GM23338 (cell line): ENCODE measurements around the gene USP8. TPM values are rescaled to one million over a fixed set of nuclear protein-coding genes. Genes with fewer than 3 reads are reported as not detected.
A peak's percentile ranks its signal among the peaks of the same experiment; 100 is the strongest.

Source experiments
- ATAC-seq: fragments of 200-7000 bp; cut with Tn5 transposase; 3 replicates; pipeline ENCODE4 v1.9.1; 2020
- DNase-seq: peaks from one replicate; pipeline ENCODE4 v3.0.0-alpha.2; 2015; ENCODE audit warnings: low spot score
- H2AFZ ChIP-seq: fragments of 200-600 bp; sonication (generic); 2 replicates; pipeline ENCODE4 v1.8.0; 2016; ENCODE audit warnings: antibody characterized with exemption, mild to moderate bottlenecking, moderate library complexity
- H3F3A ChIP-seq: fragments of 200-600 bp; sonication (generic); replicated peaks from 2 replicates; pipeline ENCODE4 v1.8.0; 2017; ENCODE audit warnings: antibody characterized with exemption, mixed run types, low read depth
- H3K27ac ChIP-seq: fragments of 200-600 bp; sonication (generic); 2 replicates; pipeline ENCODE4 v1.6.1; 2016; ENCODE audit warnings: low read depth
- H3K27me3 ChIP-seq: fragments of 200-600 bp; sonication (generic); 2 replicates; pipeline ENCODE4 v1.8.0; 2016; ENCODE audit warnings: mild to moderate bottlenecking, mixed run types, moderate library complexity; ENCODE audit not compliant: insufficient read depth
- H3K36me3 ChIP-seq: fragments of 200-600 bp; sonication (generic); 2 replicates; pipeline ENCODE4 v1.8.0; 2016; ENCODE audit warnings: mild to moderate bottlenecking; ENCODE audit not compliant: insufficient read depth
- H3K4me1 ChIP-seq: fragments of 200-600 bp; sonication (generic); 2 replicates; pipeline ENCODE4 v1.8.0; 2016; ENCODE audit warnings: mild to moderate bottlenecking, moderate library complexity; ENCODE audit not compliant: insufficient read depth
- H3K4me2 ChIP-seq: fragments of 200-600 bp; sonication (generic); 2 replicates; pipeline ENCODE4 v1.7.1; 2017; ENCODE audit warnings: mixed run types
- H3K4me3 ChIP-seq: fragments of 200-600 bp; sonication (generic); 2 replicates; pipeline ENCODE4 v1.6.1; 2016; ENCODE audit warnings: mixed run types
- H3K79me2 ChIP-seq: fragments of 200-600 bp; sonication (generic); replicated peaks from 2 replicates; pipeline ENCODE4 v1.8.0; 2017; ENCODE audit warnings: mild to moderate bottlenecking; ENCODE audit not compliant: insufficient read depth
- H3K9me2 ChIP-seq: fragments of 200-600 bp; sonication (generic); 2 replicates; pipeline ENCODE4 v1.8.0; 2017; ENCODE audit not compliant: insufficient read depth
- H4K20me1 ChIP-seq: fragments of 200-600 bp; sonication (generic); replicated peaks from 2 replicates; pipeline ENCODE4 v1.8.0; 2017; ENCODE audit warnings: mild to moderate bottlenecking; ENCODE audit not compliant: insufficient read depth
- H3K27ac Mint-ChIP-seq: 2 replicates; pipeline ENCODE4 v1.8.0; 2020; ENCODE audit warnings: inconsistent platforms, mild to moderate bottlenecking, moderate library complexity, mixed read lengths
- H3K27me3 Mint-ChIP-seq: 3 replicates; pipeline ENCODE4 v1.8.0; 2022; ENCODE audit warnings: low read depth, mild to moderate bottlenecking, moderate library complexity, mixed read lengths, inconsistent platforms; ENCODE audit not compliant: insufficient read depth, poor library complexity
- H3K36me3 Mint-ChIP-seq: 3 replicates; pipeline ENCODE4 v1.8.0; 2021; ENCODE audit warnings: low read depth, mild to moderate bottlenecking, inconsistent platforms, moderate library complexity, mixed read lengths
- H3K4me1 Mint-ChIP-seq: 3 replicates; pipeline ENCODE4 v1.8.0; 2020; ENCODE audit warnings: mild to moderate bottlenecking, inconsistent platforms, mixed read lengths
- H3K4me3 Mint-ChIP-seq: 3 replicates; pipeline ENCODE4 v1.8.0; 2021; ENCODE audit warnings: moderate library complexity, mild to moderate bottlenecking, inconsistent platforms, mixed read lengths
- H3K9me3 Mint-ChIP-seq: 3 replicates; pipeline ENCODE4 v1.8.0; 2020; ENCODE audit warnings: moderate library complexity, mild to moderate bottlenecking, inconsistent platforms, mixed read lengths
- CREB1 ChIP-seq: fragments of 250-450 bp; sonication (Bioruptor Pico); IDR thresholded peaks from 2 replicates; pipeline ENCODE4 v1.5.0; 2020; ENCODE audit warnings: low read depth, mild to moderate bottlenecking, moderate library complexity
- CTCF ChIP-seq, 2 experiments: fragments of 200-600 bp in 1 of 2; sonication (generic) in 1 of 2; conservative IDR thresholded peaks; 2 replicates each; pipeline versions ENCODE4 v1.5.1 to v1.6.1; 2016 to 2017; ENCODE audit warnings: antibody characterized with exemption in 2 of 2, low read depth in 2 of 2, mild to moderate bottlenecking in 2 of 2, moderate library complexity in 1 of 2
- EZH2 ChIP-seq: fragments of 200-600 bp; sonication (generic); IDR thresholded peaks from one replicate; pipeline ENCODE4 v1.8.0; 2017; ENCODE audit warnings: antibody characterized with exemption, mild to moderate bottlenecking, low read depth; ENCODE audit not compliant: unreplicated experiment
- EZH2phosphoT487 ChIP-seq: fragments of 200-600 bp; sonication (generic); IDR thresholded peaks from one replicate; pipeline ENCODE4 v1.8.1; 2018; ENCODE audit warnings: antibody characterized with exemption; ENCODE audit not compliant: unreplicated experiment
- NANOG ChIP-seq: IDR thresholded peaks from 2 replicates; pipeline ENCODE4 v1.6.1; 2016; ENCODE audit warnings: antibody characterized with exemption, borderline replicate concordance
- POLR2AphosphoS5 ChIP-seq: IDR thresholded peaks from 2 replicates; pipeline ENCODE4 v1.6.1; 2016; ENCODE audit warnings: antibody characterized with exemption, low read depth
- STAT1 ChIP-seq: IDR thresholded peaks from one replicate; pipeline ENCODE4 v1.6.1; 2016; ENCODE audit warnings: antibody characterized with exemption; ENCODE audit not compliant: unreplicated experiment
- ZNF114 ChIP-seq: fragments of 250-450 bp; sonication (Bioruptor Pico); IDR thresholded peaks from 2 replicates; pipeline ENCODE4 v1.5.0; 2020; ENCODE audit warnings: mild to moderate bottlenecking, moderate library complexity
- polyA plus RNA-seq: library from polyadenylated mRNA; unstranded; fragments of >200 nt; fragmentation: Nextera tagmentation; extraction: Ambion mirVana; gene quantifications from 2 replicates; pipeline ENCODE4 v1.2.1, GENCODE V29; 2016
- total RNA-seq: library from RNA; depleted of rRNA; stranded (reverse); fragments of >200 nt; shearing (Covaris generic); gene quantifications from 2 replicates; pipeline ENCODE4 v1.2.3, GENCODE V29; 2014
- TF ChIP-seq, protein P1 (sequence below): IDR thresholded peaks from 2 replicates; pipeline ENCODE4 v1.6.1; 2016; ENCODE audit warnings: antibody characterized with exemption
- TF ChIP-seq, protein P2 (sequence below): fragments of 250-450 bp; sonication (Bioruptor Pico); IDR thresholded peaks from 2 replicates; pipeline ENCODE4 v1.5.0; 2020; ENCODE audit warnings: mild to moderate bottlenecking, moderate library complexity

Gene USP8
- total and polyA plus RNA-seq, 2 experiments from 2014 or later, result 64.8 to 68.6 TPM

DNA sequence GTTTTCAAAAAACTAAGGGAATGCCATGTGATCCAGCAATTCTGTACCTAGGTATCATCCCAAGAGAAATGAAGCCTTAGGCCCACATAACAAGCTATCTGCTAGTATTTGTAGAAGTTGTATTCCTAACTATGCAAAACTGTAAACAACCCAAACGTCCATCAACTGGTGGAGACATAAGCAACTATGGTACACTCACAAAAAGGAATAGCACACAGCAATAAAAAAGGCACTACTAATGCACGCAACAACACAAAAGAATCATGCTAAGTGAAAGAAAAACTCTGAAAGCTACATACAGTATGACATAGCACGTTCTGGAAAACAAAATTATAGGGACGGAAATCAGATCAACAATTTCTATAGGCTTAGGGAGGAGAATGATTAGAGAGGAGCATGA lies 107.0 kb downstream of the USP8 start:
- Mint-ChIP-seq H3K4me3 (no peak overlapping the region), H3K9me3 (no peaks in the 10 kb centered on the region), H3K36me3 (no peaks in the 10 kb centered on the region), H3K27me3 (peaks cover 2% of the 10 kb centered on the region), H3K4me1 (no peaks in the 10 kb centered on the region), H3K27ac (no peak overlapping the region)
- no peak for TF ChIP-seq ZNF114 (CRISPR knock-in tag)
- no peak for TF ChIP-seq POLR2AphosphoS5
- TF ChIP-seq CREB1, result no peak
- TF ChIP-seq, protein P1, sequence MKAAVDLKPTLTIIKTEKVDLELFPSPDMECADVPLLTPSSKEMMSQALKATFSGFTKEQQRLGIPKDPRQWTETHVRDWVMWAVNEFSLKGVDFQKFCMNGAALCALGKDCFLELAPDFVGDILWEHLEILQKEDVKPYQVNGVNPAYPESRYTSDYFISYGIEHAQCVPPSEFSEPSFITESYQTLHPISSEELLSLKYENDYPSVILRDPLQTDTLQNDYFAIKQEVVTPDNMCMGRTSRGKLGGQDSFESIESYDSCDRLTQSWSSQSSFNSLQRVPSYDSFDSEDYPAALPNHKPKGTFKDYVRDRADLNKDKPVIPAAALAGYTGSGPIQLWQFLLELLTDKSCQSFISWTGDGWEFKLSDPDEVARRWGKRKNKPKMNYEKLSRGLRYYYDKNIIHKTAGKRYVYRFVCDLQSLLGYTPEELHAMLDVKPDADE, result no peak
- TF ChIP-seq, protein P2, sequence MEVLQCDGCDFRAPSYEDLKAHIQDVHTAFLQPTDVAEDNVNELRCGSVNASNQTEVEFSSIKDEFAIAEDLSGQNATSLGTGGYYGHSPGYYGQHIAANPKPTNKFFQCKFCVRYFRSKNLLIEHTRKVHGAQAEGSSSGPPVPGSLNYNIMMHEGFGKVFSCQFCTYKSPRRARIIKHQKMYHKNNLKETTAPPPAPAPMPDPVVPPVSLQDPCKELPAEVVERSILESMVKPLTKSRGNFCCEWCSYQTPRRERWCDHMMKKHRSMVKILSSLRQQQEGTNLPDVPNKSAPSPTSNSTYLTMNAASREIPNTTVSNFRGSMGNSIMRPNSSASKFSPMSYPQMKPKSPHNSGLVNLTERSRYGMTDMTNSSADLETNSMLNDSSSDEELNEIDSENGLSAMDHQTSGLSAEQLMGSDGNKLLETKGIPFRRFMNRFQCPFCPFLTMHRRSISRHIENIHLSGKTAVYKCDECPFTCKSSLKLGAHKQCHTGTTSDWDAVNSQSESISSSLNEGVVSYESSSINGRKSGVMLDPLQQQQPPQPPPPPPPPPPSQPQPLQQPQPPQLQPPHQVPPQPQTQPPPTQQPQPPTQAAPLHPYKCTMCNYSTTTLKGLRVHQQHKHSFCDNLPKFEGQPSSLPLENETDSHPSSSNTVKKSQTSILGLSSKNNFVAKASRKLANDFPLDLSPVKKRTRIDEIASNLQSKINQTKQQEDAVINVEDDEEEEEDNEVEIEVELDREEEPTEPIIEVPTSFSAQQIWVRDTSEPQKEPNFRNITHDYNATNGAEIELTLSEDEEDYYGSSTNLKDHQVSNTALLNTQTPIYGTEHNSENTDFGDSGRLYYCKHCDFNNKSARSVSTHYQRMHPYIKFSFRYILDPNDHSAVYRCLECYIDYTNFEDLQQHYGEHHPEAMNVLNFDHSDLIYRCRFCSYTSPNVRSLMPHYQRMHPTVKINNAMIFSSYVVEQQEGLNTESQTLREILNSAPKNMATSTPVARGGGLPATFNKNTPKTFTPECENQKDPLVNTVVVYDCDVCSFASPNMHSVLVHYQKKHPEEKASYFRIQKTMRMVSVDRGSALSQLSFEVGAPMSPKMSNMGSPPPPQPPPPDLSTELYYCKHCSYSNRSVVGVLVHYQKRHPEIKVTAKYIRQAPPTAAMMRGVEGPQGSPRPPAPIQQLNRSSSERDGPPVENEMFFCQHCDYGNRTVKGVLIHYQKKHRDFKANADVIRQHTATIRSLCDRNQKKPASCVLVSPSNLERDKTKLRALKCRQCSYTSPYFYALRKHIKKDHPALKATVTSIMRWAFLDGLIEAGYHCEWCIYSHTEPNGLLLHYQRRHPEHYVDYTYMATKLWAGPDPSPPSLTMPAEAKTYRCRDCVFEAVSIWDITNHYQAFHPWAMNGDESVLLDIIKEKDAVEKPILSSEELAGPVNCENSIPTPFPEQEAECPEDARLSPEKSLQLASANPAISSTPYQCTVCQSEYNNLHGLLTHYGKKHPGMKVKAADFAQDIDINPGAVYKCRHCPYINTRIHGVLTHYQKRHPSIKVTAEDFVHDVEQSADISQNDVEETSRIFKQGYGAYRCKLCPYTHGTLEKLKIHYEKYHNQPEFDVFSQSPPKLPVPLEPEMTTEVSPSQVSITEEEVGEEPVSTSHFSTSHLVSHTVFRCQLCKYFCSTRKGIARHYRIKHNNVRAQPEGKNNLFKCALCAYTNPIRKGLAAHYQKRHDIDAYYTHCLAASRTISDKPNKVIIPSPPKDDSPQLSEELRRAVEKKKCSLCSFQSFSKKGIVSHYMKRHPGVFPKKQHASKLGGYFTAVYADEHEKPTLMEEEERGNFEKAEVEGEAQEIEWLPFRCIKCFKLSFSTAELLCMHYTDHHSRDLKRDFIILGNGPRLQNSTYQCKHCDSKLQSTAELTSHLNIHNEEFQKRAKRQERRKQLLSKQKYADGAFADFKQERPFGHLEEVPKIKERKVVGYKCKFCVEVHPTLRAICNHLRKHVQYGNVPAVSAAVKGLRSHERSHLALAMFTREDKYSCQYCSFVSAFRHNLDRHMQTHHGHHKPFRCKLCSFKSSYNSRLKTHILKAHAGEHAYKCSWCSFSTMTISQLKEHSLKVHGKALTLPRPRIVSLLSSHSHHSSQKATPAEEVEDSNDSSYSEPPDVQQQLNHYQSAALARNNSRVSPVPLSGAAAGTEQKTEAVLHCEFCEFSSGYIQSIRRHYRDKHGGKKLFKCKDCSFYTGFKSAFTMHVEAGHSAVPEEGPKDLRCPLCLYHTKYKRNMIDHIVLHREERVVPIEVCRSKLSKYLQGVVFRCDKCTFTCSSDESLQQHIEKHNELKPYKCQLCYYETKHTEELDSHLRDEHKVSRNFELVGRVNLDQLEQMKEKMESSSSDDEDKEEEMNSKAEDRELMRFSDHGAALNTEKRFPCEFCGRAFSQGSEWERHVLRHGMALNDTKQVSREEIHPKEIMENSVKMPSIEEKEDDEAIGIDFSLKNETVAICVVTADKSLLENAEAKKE, result no peak
- no peak for TF ChIP-seq STAT1
- Histone ChIP-seq H3K79me2 (no peaks in the 10 kb centered on the region), H3K4me2 (no peak overlapping the region), H3K36me3 (no peaks in the 10 kb centered on the region), H3K9me2 (no peaks in the 10 kb centered on the region), H3K27ac (no peak overlapping the region), H2AFZ (no peak overlapping the region), H3K4me3 (no peak overlapping the region), H3K27me3 (no peaks in the 10 kb centered on the region), H4K20me1 (no peaks in the 10 kb centered on the region), H3K4me1 (no peaks in the 10 kb centered on the region), H3F3A (no peaks in the 10 kb centered on the region)
- DNase-seq (no peak), ATAC-seq (no peak)

- peak overlapping the region; percentile 88 for H2AFZ ChIP-seq
- Mint-ChIP-seq H3K4me3 (no peak overlapping the region), H3K4me1 (no peaks in the 10 kb centered on the region), H3K36me3 (no peaks in the 10 kb centered on the region), H3K27me3 (peaks cover 2% of the 10 kb centered on the region), H3K9me3 (no peaks in the 10 kb centered on the region), H3K27ac (no peak overlapping the region)
- H3K27ac ChIP-seq, result no peak overlapping the region
- H3K4me3 ChIP-seq, result no peak overlapping the region
- no peak for ATAC-seq
- no peak for DNase-seq
- H3K4me1 ChIP-seq, result no peaks in the 10 kb centered on the region
- H3K79me2 ChIP-seq, result no peaks in the 10 kb centered on the region
- H4K20me1 ChIP-seq, result no peaks in the 10 kb centered on the region
- H3K27me3 ChIP-seq, result no peaks in the 10 kb centered on the region
- no peak overlapping the region for H3K4me2 ChIP-seq
- H3K36me3 ChIP-seq, result no peaks in the 10 kb centered on the region
- no peaks in the 10 kb centered on the region for H3F3A ChIP-seq
- no peaks in the 10 kb centered on the region for H3K9me2 ChIP-seq
- TF ChIP-seq CTCF (conservative IDR thresholded peaks at IDR 0.05; ENCODE audit: low read depth in 2 of 2), result no peak
- TF ChIP-seq, protein P1, result no peak
- no peak for TF ChIP-seq EZH2phosphoT487
- TF ChIP-seq STAT1, result no peak
- no peak for TF ChIP-seq CREB1
- TF ChIP-seq EZH2, result no peak
- TF ChIP-seq POLR2AphosphoS5, result no peak
- TF ChIP-seq NANOG, result no peak
Measured at GRCh38 chr15:50531766-50532165, 107.6 kb downstream of the USP8 start.
